ENCODE data around the gene FOXRED1.
A peak's percentile ranks its signal among the peaks of the same experiment; 100 is the strongest.
"Not testable (repeated sequence)": the region's sequence is repeated elsewhere in the genome, so short reads cannot be mapped to it uniquely, and the experiment has no call there.

The FOXRED1 gene

DNA sequence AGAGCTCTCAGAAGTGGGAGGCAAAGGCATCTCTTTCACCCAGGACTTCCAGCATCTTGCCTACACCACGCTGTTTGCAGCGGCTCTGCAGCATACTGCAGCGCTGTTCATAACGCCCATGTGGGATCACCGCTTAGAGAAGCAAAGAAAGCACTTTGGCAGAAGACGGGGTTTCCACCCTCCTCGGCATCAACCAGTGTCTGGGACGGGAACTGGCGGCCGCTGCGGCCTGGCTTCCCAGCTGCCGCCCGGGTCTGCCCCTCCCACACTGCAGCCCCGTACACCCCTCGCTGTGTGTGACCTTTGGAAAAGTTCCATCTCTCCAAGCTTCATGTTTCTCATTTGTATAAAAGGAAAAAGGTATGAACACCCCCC is 13.4 kb downstream of the FOXRED1 start:
- in situ Hi-C loops (cut with MboI; ENCODE audit: low sequenced_read_pairs) = no loop called here
- peaks cover 5% of the 10 kb centered on the region for H3K36me3 ChIP-seq (replicated peaks)
- no peaks in the 10 kb centered on the region for H3K9me3 ChIP-seq
- DNase-seq (ENCODE audit: low spot score in 2 of 2) = peak; percentile 30 to 60
- H3K4me1 ChIP-seq = peaks cover 28% of the 10 kb centered on the region
- H3K27me3 ChIP-seq (ENCODE audit: low read depth) = no peaks in the 10 kb centered on the region
- peak overlapping the region; percentile 54 for H3K4me3 ChIP-seq

DNA sequence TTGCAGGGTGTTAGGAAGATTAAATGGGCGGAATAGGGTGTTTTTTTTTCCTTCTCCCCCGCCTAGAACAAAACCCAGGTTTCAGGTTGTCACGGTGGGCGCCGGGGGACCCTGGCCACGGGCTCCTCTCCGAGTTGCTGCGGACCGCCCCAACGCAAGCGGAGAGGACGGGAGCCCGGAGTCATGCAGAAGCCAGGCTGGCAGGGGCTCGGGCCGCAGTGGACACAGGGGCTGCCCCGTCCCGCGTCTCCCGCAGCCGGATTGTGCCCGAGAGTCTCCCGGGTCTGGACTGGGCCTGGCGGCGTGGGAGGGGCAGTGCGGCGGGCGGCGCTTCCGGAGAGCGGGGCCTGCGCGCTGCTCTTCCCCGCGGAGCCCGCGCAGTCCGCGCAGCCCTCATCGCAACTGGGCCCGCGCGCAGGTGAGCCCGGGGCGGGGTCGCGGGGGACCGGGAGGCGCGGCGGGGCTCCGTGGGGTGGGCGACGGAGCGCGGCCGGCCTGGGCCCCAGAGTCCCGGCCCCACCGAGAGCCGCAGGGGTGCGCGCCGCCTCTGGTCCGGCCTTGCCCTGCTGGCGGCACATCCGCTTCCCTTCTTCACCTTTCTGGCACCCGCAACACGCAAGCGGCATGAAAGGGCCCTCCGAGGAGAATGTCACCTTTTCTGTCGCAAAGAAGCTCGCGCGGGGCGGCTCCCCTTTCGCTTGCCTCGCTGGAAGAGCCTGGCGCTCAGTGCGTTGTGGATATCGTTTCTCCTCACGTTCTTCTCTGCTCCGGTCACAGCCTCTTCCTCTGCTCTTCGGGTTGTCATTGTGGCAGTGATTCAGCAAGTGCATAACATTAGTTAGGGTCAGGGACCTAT is 14.0 kb downstream of the FOXRED1 start, which contains the start of gene TIRAP:
Gene TIRAP, plus strand, starts transcription at position 358 of the 856 bp plus-strand sequence. CDS start 7,802 bp downstream, outside the sequence.
- H3K4me1 ChIP-seq = peaks cover 28% of the 10 kb centered on the region

DNA sequence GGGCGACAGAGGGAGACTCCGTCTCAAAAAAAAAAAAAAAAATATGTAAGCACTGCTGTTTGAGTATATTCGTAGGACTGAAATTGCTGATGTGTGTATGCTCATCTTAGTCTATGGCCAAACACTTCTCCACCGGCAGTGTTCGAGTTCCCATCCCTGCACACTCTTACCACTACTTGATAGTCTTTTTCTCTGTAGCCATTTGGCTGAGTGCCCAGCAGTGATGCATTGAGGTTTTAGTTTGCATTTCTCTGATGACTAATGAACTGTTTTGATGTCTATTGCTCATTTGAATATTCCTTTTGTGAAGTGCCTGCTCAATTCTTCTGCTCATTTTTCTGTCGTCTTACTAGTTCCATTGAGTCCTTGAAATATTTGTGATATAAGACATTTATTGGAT is 15.9 kb downstream of the FOXRED1 start:
- Histone ChIP-seq H3K27me3 (ENCODE audit: low read depth) (no peaks in the 10 kb centered on the region), H3K4me1 (peaks cover 28% of the 10 kb centered on the region), H3K36me3 (replicated peaks) (no peaks in the 10 kb centered on the region), H3K9me3 (no peaks in the 10 kb centered on the region), H3K4me3 (no peak overlapping the region)
- in situ Hi-C loops (cut with MboI; ENCODE audit: low sequenced_read_pairs) = no loop called here
- peak; percentile 53 to 80 for DNase-seq (ENCODE audit: low spot score in 2 of 2)

More for the DNA sequence above, 14.0 kb downstream of the FOXRED1 start, which contains the start of gene TIRAP:
- H3K36me3 ChIP-seq (replicated peaks) = no peaks in the 10 kb centered on the region
- H3K27me3 ChIP-seq (ENCODE audit: low read depth) = no peaks in the 10 kb centered on the region
- in situ Hi-C loops (cut with MboI; ENCODE audit: low sequenced_read_pairs) = no loop called here
- H3K4me3 ChIP-seq = peak within 1 kb of the TSS; percentile 54
- peak; percentile 67 to 72 for DNase-seq (ENCODE audit: low spot score in 2 of 2)
- H3K9me3 ChIP-seq = no peaks in the 10 kb centered on the region

DNA sequence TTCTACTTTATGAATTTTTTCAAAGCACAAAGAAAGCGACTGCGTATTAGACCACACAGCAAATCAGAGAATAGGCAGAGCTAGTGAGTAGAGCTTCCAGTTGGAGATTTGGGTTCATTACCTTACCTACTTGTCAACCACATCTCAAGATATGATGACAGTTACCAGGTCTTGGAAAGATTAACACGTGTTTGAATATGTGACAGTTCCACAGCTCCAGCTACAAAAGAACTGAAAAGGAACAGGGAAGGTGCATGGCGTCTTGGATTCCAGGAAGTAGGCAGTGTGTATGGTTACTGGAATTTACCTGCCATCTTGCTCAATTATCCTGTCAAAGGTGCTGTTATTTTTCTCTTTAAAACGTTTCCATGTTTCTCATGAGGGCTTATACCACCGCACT is 19.3 kb downstream of the FOXRED1 start:
- peaks cover 15% of the 10 kb centered on the region for H3K36me3 ChIP-seq (replicated peaks)
- in situ Hi-C loops (cut with MboI; ENCODE audit: low sequenced_read_pairs) = no loop called here
- peaks cover 19% of the 10 kb centered on the region for H3K4me1 ChIP-seq
- no peaks in the 10 kb centered on the region for H3K9me3 ChIP-seq
- no peak overlapping the region for H3K4me3 ChIP-seq
- no peaks in the 10 kb centered on the region for H3K27me3 ChIP-seq (ENCODE audit: low read depth)
- no peak for DNase-seq (ENCODE audit: low spot score in 2 of 2)

DNA sequence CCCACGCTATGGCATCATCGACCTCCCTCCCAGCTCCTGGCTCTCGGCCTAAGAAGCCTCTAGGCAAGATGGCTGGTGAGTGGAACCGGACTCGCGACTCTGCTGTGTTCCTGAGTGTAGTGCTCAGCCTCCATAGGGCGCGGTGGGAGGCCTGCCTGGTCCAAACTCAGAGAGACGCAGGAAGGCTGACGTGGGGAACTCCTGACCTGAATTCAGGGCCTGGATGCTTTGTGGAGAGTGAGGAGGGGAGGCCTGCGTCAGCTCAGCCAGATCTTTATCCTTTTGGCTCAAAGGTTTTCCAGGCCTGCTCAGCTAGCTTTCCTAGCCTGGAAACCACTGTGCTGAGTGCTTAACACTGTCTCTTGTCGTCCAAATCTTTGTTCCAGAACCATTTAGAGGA is 21.9 kb downstream of the FOXRED1 start:
- in situ Hi-C loops (cut with MboI; ENCODE audit: low sequenced_read_pairs) = no loop called here
- Histone ChIP-seq H3K4me3 (no peak overlapping the region), H3K4me1 (peaks cover 4% of the 10 kb centered on the region), H3K27me3 (ENCODE audit: low read depth) (no peaks in the 10 kb centered on the region), H3K36me3 (replicated peaks) (peaks cover 32% of the 10 kb centered on the region), H3K9me3 (no peaks in the 10 kb centered on the region)
- no peak for DNase-seq (ENCODE audit: low spot score in 2 of 2)

DNA sequence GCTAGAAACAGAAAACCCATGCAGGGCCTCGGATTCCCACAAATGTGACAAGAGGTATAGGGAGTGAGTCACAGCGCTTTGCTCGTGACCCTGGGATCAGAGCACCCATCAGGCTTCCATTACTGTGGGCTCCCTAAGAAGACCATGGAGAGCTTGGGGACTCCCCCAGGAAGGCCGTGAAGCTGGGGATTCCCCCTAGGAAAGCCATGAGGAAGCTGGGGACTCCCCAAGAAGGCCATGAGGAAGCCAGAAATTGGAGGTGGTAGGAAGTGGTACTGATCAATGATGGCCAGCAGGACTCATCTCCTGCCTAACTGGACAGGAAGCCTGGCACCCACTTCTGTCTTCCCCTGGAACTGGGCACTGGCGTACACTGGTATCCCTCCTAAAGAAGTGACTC is 24.8 kb downstream of the FOXRED1 start:
- Histone ChIP-seq H3K27me3 (ENCODE audit: low read depth) (no peaks in the 10 kb centered on the region), H3K36me3 (replicated peaks) (peaks cover 40% of the 10 kb centered on the region), H3K4me1 (no peaks in the 10 kb centered on the region), H3K4me3 (no peak overlapping the region), H3K9me3 (no peaks in the 10 kb centered on the region)
- in situ Hi-C loops (cut with MboI; ENCODE audit: low sequenced_read_pairs) = no loop called here
- DNase-seq (ENCODE audit: low spot score in 2 of 2) = no peak

DNA sequence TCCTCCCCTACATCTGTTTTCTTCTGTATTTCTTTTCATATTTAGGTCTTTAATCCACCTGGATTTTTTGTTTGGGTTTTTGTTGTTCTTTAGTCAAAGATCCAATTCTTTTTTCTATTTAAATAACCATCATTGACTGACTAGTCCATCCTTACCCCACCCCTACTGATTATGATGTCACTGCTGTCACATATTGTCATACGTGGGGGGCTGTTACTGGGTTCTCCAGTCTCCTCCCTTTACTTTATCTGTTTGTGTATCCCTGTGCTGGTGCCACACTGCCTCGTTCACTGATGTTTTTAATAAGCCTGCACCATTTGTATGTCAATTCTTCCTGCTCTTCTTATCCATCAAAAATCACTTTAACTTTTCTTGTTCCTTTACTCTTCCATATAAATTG is 28.1 kb downstream of the FOXRED1 start:
- no peaks in the 10 kb centered on the region for H3K4me1 ChIP-seq
- peaks cover 35% of the 10 kb centered on the region for H3K36me3 ChIP-seq (replicated peaks)
- no peaks in the 10 kb centered on the region for H3K27me3 ChIP-seq (ENCODE audit: low read depth)
- in situ Hi-C loops (cut with MboI; ENCODE audit: low sequenced_read_pairs) = no loop called here
- DNase-seq (ENCODE audit: low spot score in 2 of 2) = no peak
- H3K9me3 ChIP-seq = no peaks in the 10 kb centered on the region
- no peak overlapping the region for H3K4me3 ChIP-seq

DNA sequence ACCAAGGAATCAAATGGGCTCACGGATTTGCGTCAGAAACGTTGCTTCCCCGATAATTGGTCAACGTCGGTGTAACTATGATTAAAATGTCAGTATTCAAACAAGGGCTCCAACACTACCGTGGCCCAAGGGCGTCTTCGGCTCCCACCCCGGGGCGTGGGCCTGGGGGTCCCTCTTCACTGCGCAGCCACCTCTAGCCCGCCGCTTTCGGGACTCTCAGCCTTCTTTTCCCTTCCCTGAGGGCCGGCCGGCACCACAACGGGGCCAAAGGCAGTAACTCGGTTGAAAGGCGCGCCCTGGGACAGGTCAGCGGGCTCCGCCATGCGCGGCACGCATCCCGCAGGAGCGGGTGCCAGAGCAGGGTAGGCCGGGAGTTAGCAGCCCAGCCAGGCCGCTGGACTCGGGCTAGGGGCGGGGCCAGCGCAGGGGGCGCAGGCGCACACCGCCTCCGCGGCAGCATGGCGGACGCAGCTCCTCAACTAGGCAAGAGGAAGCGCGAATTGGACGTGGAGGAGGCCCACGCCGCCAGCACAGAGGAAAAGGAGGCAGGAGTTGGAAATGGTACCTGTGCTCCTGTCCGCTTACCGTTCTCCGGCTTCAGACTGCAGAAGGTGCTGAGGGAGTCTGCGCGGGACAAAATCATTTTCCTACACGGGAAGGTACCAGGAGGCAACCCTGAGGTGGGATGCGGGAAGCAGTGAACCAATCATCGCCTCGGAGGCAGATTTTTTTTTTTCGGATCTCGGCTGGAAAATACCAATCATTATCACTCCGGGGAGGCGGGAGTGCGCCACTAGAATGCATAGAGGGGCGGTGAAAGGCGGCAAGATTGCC is 34.9 kb downstream of the FOXRED1 start, which contains the start of gene DCPS:
Gene DCPS, plus strand, starts transcription at position 438 of the 834 bp plus-strand sequence. Its CDS starts 21 bp downstream, at position 459.
- in situ Hi-C loops (cut with MboI; ENCODE audit: low sequenced_read_pairs) = loop anchor here (25.0 kb wide), 1 partner anchor 683 kb away; no protein-coding TSS in a partner anchor
- no peaks in the 10 kb centered on the region for H3K27me3 ChIP-seq (ENCODE audit: low read depth)
- peak within 1 kb of the TSS; percentile 71 for H3K4me3 ChIP-seq
- peak; percentile 87 to 91 for DNase-seq (ENCODE audit: low spot score in 2 of 2)
- peaks cover 18% of the 10 kb centered on the region for H3K4me1 ChIP-seq
- no peaks in the 10 kb centered on the region for H3K9me3 ChIP-seq
- H3K36me3 ChIP-seq (replicated peaks) = peaks cover 5% of the 10 kb centered on the region

DNA sequence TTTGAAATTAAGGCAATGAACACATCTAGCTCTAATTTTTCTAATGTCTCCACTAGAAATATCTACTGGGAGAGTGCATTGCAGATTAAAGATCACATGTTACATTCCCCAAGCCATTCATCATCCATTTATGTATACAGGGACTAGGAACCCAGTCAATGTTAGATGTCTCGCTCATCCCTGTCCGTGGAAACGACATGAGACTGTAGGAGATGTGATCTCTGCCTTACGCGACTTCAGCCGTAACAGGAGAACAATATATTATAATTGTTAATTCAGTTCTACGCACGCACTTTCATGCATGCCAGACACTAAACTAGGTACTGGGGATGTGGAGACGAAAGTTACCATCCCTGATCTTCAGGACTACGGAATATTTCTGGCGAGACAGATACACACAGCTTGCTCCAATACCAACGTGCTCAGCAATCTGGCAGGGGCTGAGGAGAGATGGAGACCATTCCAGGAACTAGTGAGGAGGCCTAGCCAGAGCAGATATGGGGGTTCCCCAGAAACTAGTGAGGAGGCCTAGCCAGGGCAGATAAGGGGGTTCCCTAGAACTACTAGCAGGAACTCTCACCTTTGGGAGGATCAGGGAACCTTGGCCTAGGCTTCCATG is 35.6 kb downstream of the FOXRED1 start:
- peak overlapping the region; percentile 71 for H3K4me3 ChIP-seq
- no peaks in the 10 kb centered on the region for H3K9me3 ChIP-seq
- peaks cover 18% of the 10 kb centered on the region for H3K4me1 ChIP-seq
- no peaks in the 10 kb centered on the region for H3K27me3 ChIP-seq (ENCODE audit: low read depth)
- DNase-seq (ENCODE audit: low spot score in 2 of 2) = no peak
- in situ Hi-C loops (cut with MboI; ENCODE audit: low sequenced_read_pairs) = loop anchor here (25.0 kb wide), 1 partner anchor 683 kb away; no protein-coding TSS in a partner anchor
- peaks cover 4% of the 10 kb centered on the region for H3K36me3 ChIP-seq (replicated peaks)

DNA sequence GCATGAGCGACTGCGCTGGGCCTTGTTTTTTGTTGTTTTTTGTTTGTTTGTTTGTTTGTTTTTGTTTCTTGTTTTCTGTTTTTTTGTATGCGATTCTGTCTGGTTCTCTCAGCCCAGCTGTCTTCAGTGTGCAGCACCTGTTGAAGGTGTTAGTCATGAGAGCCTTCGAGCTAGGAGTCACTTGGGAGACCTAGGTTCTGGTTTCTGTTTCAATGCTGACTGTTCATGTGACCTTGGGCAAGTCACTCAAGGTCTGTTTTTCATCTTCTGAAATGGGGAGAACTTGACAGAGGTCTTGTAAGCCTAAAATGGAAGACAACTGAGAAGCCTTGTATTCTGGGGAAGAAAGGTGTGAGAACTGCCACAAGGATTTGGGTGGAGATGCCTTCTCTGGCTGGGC is 36.7 kb downstream of the FOXRED1 start:
- Histone ChIP-seq H3K4me1 (peaks cover 18% of the 10 kb centered on the region), H3K27me3 (ENCODE audit: low read depth) (no peaks in the 10 kb centered on the region), H3K36me3 (replicated peaks) (peaks cover 4% of the 10 kb centered on the region), H3K4me3 (no peak overlapping the region), H3K9me3 (no peaks in the 10 kb centered on the region)
- DNase-seq (ENCODE audit: low spot score in 2 of 2) = no peak
- in situ Hi-C loops (cut with MboI; ENCODE audit: low sequenced_read_pairs) = loop anchor here (25.0 kb wide), 1 partner anchor 682 kb away; no protein-coding TSS in a partner anchor

DNA sequence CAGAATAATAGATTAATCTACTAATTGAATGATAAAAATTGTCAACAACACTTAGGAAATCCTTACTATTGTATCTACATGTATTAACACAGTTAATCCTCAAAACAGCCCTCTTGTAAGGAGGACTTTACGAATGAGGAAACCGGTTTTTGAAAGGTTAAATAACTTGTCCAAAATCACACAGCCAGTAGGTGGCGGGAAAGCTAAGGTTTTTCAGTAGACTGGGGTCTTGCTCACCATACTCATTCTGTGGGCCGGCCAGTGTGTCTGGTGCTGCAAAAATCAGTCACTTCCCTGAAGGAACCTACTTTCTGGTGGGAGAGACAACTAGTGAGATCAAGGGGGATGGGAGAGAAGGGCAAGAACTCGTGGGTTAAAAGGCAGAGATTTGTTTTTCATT is 38.8 kb downstream of the FOXRED1 start:
- in situ Hi-C loops (cut with MboI; ENCODE audit: low sequenced_read_pairs) = loop anchor here (25.0 kb wide), 1 partner anchor 680 kb away; no protein-coding TSS in a partner anchor
- Histone ChIP-seq H3K9me3 (no peaks in the 10 kb centered on the region), H3K27me3 (ENCODE audit: low read depth) (no peaks in the 10 kb centered on the region), H3K4me3 (no peak overlapping the region), H3K4me1 (peaks cover 18% of the 10 kb centered on the region), H3K36me3 (replicated peaks) (peaks cover under 1% of the 10 kb centered on the region; the same call in 1 of the 2 replicates)
- peak; percentile 75 to 81 for DNase-seq (ENCODE audit: low spot score in 2 of 2)

DNA sequence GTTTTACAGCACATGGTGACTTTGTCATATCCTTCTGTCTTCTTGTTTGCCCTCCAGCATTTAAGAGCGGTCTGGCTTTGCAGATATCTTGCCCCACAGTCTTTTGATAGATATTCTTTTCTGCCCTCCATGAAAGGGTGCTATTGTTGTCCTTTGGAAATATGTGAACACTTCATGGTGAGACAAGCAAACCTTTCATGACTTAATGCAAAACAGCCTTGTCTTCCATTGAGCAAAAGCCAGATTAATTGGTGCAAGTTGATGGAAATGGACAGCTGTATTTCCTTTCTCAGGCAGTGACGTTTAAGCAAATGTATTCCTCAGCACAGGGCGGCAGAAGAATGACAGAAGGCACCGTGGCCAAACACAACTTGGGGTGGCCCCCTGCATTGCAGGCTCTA is 39.3 kb downstream of the FOXRED1 start:
- H3K4me1 ChIP-seq = peaks cover 18% of the 10 kb centered on the region
- no peaks in the 10 kb centered on the region for H3K27me3 ChIP-seq (ENCODE audit: low read depth)
- in situ Hi-C loops (cut with MboI; ENCODE audit: low sequenced_read_pairs) = loop anchor here (25.0 kb wide), 1 partner anchor 679 kb away; no protein-coding TSS in a partner anchor

DNA sequence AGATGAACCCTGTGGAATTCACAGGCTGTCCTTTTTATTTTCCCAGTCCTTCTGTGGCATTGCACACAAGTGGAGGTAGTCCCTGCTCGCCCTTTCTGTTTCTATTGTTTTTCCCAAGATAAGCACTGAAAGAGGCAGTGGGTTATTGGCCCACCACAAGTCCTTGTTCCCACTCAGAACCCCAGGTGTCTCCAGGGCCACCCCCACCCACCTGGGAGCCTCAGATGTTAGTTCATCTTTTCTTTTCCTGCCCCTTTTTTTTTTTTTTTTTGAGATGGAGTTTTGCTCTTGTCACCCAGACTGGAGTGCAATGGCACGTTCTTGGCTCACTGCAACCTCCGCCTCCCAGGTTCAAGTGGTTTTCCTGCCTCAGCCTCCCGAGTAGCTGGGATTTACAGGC is 39.8 kb downstream of the FOXRED1 start:
- H3K36me3 ChIP-seq (replicated peaks); H3K9me3 ChIP-seq; H3K4me3 ChIP-seq; H3K27me3 ChIP-seq (ENCODE audit: low read depth); DNase-seq (ENCODE audit: low spot score in 2 of 2): not testable (repeated sequence)
- in situ Hi-C loops (cut with MboI; ENCODE audit: low sequenced_read_pairs) = loop anchor here (25.0 kb wide), 1 partner anchor 679 kb away; no protein-coding TSS in a partner anchor
- peaks cover 18% of the 10 kb centered on the region for H3K4me1 ChIP-seq

More for the DNA sequence above, 39.3 kb downstream of the FOXRED1 start:
- H3K9me3 ChIP-seq = no peaks in the 10 kb centered on the region
- H3K36me3 ChIP-seq (replicated peaks) = no peaks in the 10 kb centered on the region
- peak; percentile 60 to 89 for DNase-seq (ENCODE audit: low spot score in 2 of 2)
- H3K4me3 ChIP-seq = no peak overlapping the region

All from HAP-1 (cell line).